GM21723 (cell line): Measurements from ENCODE around the gene HYI.
"Not testable (repeated sequence)": the region's sequence is repeated elsewhere in the genome, so short reads cannot be mapped to it uniquely, and the experiment has no call there.

Experiments used
- ATAC-seq: cut with Tn5 transposase; IDR thresholded peaks from one replicate; pipeline ENCODE4 v1.9.1; 2021; ENCODE audit warnings: mild to moderate bottlenecking, moderate library complexity; ENCODE audit not compliant: unreplicated experiment

The HYI gene

DNA sequence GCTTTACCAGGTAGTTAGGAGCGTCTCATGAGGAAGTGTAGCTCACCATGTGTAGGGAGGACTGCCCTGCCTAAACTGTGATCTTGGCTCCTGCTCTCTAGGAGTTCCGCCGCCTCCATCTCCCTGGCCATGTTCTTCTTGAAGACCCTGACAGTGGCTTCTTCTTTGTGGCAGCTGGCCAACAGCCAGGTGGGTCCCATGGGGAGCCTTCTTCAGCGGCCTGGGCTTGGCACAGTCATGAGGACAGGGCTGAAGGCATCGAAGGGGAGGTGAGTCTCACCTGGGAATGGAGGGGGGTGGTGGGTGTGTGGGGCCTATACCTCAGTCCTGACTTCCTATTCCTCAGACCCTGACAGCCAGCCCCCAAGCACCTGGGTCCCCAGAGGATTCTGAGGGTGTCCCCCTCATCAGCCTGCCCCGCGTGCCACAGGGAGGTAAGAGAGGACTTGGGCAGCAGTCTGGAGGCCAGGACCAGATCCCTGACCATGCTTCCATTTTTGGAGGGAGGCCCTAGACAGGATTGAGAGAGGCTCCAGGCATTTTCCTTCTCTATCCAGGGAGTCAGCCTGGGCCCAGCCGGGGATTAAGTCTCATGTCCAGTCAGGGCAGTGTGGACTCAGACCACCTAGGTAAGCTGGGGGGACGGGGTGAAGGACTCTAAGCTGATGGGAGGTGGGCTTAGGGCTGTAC, 21.4 kb downstream of the HYI start:
- no peak for ATAC-seq

- ATAC-seq, result no peak
These were observed 22.1 kb downstream of the HYI start for GRCh38 chr1:43431676-43432075.

GRCh38 chr1:43430831-43431230, 22.9 kb downstream of the HYI start:
- ATAC-seq, result no peak

DNA sequence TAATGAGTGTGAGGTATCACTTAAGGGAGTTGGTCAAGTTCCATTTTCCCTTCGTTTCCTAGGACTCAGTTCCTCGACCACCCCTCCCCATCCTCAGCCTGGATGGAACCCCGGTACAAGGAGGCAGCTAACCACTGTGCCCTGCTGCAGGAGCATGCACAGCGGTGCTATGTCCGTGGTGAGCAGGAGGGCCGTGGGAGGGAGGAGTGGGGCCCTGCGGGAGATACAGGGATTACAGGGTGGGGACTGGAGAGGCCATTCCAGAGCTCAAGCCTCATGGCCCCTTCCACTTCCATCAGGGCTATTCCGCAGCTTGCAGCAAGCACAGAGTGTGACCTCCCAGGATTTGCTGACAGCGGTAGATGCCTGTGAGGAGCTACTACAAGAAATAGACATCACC, 25.8 kb downstream of the HYI start:
- ATAC-seq, result no peak

GRCh38 chr1:43427524-43427923, 26.2 kb downstream of the HYI start:
- no peak for ATAC-seq

GRCh38 chr1:43426221-43426620, 27.5 kb downstream of the HYI start:
- no peak for ATAC-seq

GRCh38 chr1:43425045-43425444, 28.7 kb downstream of the HYI start:
- ATAC-seq, result no peak

- no peak for ATAC-seq
These were observed 29.8 kb downstream of the HYI start for GRCh38 chr1:43423672-43424550.

GRCh38 chr1:43422995-43423671, 30.6 kb downstream of the HYI start:
- no peak for ATAC-seq

- ATAC-seq, result no peak
These were observed 31.6 kb downstream of the HYI start for GRCh38 chr1:43421976-43422750.

- ATAC-seq, result no peak
These were observed 32.3 kb downstream of the HYI start for GRCh38 chr1:43421396-43421795.

- no peak for ATAC-seq
These were observed 32.9 kb downstream of the HYI start for GRCh38 chr1:43420874-43421273.

DNA sequence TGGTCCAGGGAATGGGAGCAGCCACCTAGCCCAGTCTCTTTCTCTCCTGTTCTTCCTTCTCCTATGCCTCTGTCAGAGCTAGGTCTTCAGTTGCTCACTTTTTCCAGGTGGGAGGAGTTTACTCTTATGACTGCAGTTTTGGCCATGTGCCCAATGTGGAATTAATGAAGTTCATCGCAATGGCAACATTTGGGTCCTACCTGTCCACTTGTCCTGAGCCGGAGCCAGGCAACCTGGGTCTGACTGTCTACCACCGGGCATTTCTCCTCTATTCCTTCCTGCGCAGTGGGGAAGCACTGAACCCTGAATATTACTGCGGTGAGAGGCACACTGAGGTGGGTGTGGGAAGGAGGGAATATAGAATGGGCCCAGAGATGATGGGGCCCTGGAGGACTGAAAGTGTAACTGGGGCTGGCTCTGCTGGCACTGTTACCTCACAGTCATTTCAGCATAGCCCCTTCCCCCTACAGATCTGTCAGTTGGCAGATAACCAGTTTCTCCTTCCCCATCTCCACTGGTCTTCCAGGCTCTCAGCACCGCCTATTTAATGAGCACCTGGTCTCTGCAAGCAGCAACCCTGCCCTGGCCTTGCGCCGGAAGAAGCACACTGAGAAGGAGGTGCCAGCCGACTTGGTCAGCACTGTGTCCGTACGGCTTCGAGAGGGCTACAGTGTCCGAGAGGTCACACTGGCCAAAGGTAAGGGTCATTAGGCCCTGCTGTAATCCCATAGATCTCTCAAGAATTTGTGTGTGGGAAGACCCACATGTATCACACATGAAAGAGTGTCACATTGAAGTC, 33.9 kb downstream of the HYI start:
- no peak for ATAC-seq

DNA sequence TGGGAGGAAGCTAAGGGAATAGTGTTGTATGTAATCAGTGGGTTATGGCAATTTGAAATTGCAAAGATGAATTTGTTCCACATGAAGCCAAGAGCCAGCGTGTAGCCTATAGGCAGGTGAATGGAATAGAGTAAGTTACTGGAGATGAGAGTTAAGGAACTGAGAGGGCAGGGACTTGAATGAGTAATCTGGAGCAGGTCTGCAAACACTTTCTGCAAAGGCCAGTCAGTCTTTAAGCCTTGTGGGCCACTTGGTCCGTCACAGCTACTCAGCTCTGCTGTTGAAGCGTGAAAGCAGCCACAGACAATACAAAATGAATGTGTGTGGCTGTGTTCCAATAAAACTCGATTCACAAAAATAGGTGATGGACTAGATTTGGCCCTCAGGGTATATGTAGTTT, 34.9 kb downstream of the HYI start:
- ATAC-seq, result no peak

DNA sequence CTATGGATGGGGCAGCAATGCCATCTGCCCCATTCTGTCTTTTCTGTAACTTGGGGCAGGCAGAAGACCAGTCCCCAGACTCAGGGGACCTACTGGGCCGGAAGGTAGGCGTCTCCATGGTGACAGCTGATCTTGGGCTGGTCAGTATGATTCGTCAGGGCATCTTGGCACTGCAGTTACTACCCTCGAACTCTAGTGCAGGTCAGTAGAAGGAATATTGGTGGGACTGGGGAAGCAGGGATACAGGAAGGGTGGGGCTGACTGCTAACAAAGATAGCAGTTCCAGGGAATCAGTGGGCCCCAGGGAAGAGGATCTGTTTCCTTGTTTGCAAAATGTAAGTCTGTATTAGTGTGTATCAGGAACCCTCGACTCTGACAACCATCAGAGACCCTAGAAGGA, 37.8 kb downstream of the HYI start:
- no peak for ATAC-seq

DNA sequence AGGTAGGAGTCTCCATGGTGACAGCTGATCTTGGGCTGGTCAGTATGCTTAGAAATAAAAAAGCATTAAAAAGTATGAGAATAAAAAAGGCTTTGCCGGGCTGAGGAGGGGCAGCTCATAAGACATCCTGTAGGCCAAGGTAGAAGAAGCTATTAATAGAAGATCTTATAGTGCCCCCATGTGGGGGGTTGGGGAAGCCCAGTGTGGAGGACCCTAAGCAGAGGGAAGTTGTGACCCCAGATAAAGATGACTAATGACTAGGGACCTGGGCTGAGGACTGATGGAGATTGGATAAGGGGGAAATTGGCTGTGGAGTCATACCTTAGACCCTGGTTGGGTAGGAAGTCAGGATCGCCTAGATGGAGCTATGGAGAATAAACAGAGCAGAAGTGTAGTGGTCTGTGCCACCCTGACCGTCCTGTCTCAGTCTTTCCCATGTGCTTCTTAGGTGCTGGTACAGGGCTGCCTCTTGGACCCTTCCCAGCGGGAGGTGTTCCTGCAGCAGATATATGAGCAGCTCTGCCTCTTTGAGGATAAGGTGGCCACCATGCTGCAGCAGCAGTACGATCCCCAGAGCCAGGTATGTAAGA, 39.0 kb downstream of the HYI start:
- no peak for ATAC-seq

GRCh38 chr1:43413426-43413825, 40.3 kb downstream of the HYI start:
- not testable (repeated sequence) for ATAC-seq

DNA sequence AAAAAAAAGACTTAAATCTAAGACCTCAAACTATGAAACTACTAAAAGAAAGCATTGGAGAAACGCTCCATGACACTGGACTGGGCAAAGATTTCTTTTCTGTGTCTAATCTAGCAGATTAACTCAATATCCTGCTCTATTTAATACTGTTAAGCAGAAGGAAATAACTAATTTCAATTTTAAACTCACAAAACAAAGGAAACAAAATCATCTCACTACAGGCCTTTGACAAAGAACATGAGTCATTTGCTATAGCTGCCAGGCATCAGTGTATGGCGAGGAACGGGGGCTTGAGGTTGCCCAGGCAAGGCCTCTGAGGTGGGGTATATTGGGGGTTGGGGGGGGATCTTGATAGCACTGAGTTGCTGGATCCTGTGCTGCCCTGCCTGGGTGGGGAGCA, 43.2 kb downstream of the HYI start:
- ATAC-seq, result no peak

DNA sequence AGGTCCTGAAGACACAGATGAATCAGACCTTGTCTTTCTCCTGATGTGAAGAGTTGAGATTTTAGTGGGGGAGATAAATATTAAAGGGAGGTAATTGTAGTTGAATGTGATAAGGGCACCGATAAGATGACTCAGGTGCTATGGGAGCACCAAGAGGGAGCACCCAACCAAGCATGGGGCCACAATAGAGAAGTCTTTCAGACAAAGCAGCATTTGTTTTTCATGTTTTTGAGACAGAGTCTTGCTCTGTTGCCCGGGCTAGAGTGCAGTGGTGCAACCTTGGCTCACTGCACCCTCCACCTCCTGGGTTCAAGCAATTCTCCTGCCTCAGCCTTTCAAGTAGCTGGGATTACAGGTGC, 47.9 kb downstream of the HYI start:
- ATAC-seq, result no peak
